ENCODE measurements around the gene NIPSNAP3A. TPM values are rescaled to one million over a fixed set of nuclear protein-coding genes. Genes with fewer than 3 reads are reported as not detected.

Gene NIPSNAP3A
- total RNA-seq, 6 experiments from 2014 or later, result 11.5 to 17.0 (median 14.6) TPM

GRCh38 chr9:104774831-104775573 is 27.5 kb downstream of the NIPSNAP3A start:
- Mint-ChIP-seq H3K4me3 (no peak overlapping the region), H3K27ac (no peak overlapping the region), H3K36me3 (ENCODE audit: low read depth) (no peaks in the 10 kb centered on the region), H3K4me1 (ENCODE audit: low read depth) (peaks cover 10% of the 10 kb centered on the region), H3K9me3 (no peaks in the 10 kb centered on the region), H3K27me3 (ENCODE audit: insufficient read depth) (peaks cover 2% of the 10 kb centered on the region; the same call in 1 of the 2 replicates)
- TF ChIP-seq CTCF (IDR thresholded peaks at IDR 0.05), result no peak
- no peak for DNase-seq

- no peak for DNase-seq
- H3K27ac Mint-ChIP-seq, result no peak overlapping the region
- H3K36me3 Mint-ChIP-seq (ENCODE audit: low read depth), result no peaks in the 10 kb centered on the region
- TF ChIP-seq CTCF (IDR thresholded peaks at IDR 0.05), result no peak
- H3K27me3 Mint-ChIP-seq (ENCODE audit: insufficient read depth), result peaks cover 2% of the 10 kb centered on the region; the same call in 1 of the 2 replicates
- peaks cover 10% of the 10 kb centered on the region for H3K4me1 Mint-ChIP-seq (ENCODE audit: low read depth)
- no peaks in the 10 kb centered on the region for H3K9me3 Mint-ChIP-seq
- H3K4me3 Mint-ChIP-seq, result no peak overlapping the region
Observed at GRCh38 chr9:104775574-104775936, 28.1 kb downstream of the NIPSNAP3A start.

- H3K4me1 Mint-ChIP-seq (ENCODE audit: low read depth), result peaks cover 10% of the 10 kb centered on the region
- no peaks in the 10 kb centered on the region for H3K36me3 Mint-ChIP-seq (ENCODE audit: low read depth)
- no peak overlapping the region for H3K4me3 Mint-ChIP-seq
- peaks cover 2% of the 10 kb centered on the region; the same call in 1 of the 2 replicates for H3K27me3 Mint-ChIP-seq (ENCODE audit: insufficient read depth)
- no peaks in the 10 kb centered on the region for H3K9me3 Mint-ChIP-seq
- H3K27ac Mint-ChIP-seq, result no peak overlapping the region
- no peak for DNase-seq
- TF ChIP-seq CTCF (IDR thresholded peaks at IDR 0.05), result no peak
Observed at GRCh38 chr9:104775976-104776375, 28.5 kb downstream of the NIPSNAP3A start.

- H3K9me3 Mint-ChIP-seq, result no peaks in the 10 kb centered on the region
- peaks cover 2% of the 10 kb centered on the region; the same call in 1 of the 2 replicates for H3K27me3 Mint-ChIP-seq (ENCODE audit: insufficient read depth)
- H3K4me3 Mint-ChIP-seq, result no peak overlapping the region
- H3K27ac Mint-ChIP-seq, result no peak overlapping the region
- no peaks in the 10 kb centered on the region for H3K36me3 Mint-ChIP-seq (ENCODE audit: low read depth)
- TF ChIP-seq CTCF (IDR thresholded peaks at IDR 0.05), result no peak
- DNase-seq, result peak; percentile 28
- peaks cover 10% of the 10 kb centered on the region for H3K4me1 Mint-ChIP-seq (ENCODE audit: low read depth)
Observed at GRCh38 chr9:104776797-104777196, 29.3 kb downstream of the NIPSNAP3A start.

GRCh38 chr9:104778802-104779201 is 31.3 kb downstream of the NIPSNAP3A start:
- DNase-seq, result no peak
- Mint-ChIP-seq H3K9me3 (no peaks in the 10 kb centered on the region), H3K4me3 (no peak overlapping the region), H3K36me3 (ENCODE audit: low read depth) (peaks cover 1% of the 10 kb centered on the region; the same call in 1 of the 2 replicates), H3K27me3 (ENCODE audit: insufficient read depth) (peaks cover 2% of the 10 kb centered on the region; the same call in 1 of the 2 replicates), H3K27ac (no peak overlapping the region), H3K4me1 (ENCODE audit: low read depth) (peaks cover 2% of the 10 kb centered on the region; the same call in 1 of the 2 replicates)
- TF ChIP-seq CTCF (IDR thresholded peaks at IDR 0.05), result no peak
